Neuron (in vitro differentiated cells): ENCODE measurements around the gene TTC33.

Source experiments
- H2AFZ ChIP-seq: one replicate; pipeline ENCODE4 v1.6.1; 2013; ENCODE audit warnings: low read depth, mild to moderate bottlenecking, inconsistent platforms, low read length, moderate library complexity
- H3K27me3 ChIP-seq: one replicate; pipeline ENCODE4 v1.6.1; 2013; ENCODE audit warnings: low read length; ENCODE audit not compliant: insufficient read depth
- H3K36me3 ChIP-seq: one replicate; pipeline ENCODE4 v1.6.1; 2013; ENCODE audit warnings: low read length; ENCODE audit not compliant: insufficient read depth
- H3K4me1 ChIP-seq: one replicate; pipeline ENCODE4 v1.6.1; 2013; ENCODE audit warnings: low read length; ENCODE audit not compliant: insufficient read depth
- H3K4me3 ChIP-seq: 2 replicates; pipeline ENCODE4 v1.5.1; 2013; ENCODE audit warnings: mild to moderate bottlenecking, low read length, moderate library complexity
- H3K9me3 ChIP-seq: one replicate; pipeline ENCODE4 v1.6.1; 2013; ENCODE audit warnings: low read length

TTC33 gene

DNA sequence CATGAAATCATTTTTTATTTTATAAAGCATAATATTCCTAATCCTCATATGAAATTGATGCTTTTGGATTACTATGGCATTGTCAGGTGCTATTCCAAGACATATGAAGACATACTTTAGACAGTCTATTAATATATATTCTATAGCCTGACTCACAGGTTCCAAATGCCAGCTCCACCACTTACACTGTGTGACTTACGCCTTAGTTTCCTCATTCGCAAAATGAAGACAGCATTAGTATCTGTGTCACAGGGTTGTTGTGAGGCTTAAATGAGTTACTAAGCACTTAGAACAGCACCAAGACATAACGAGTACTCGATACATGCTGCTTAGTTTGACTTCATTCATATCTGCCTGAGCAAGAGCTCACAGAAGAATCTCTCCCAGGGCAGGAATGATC, 208.2 kb downstream of the TTC33 start:
- H3K4me1 ChIP-seq: no peaks in the 10 kb centered on the region
- H3K9me3 ChIP-seq: no peaks in the 10 kb centered on the region
- H3K4me3 ChIP-seq: no peak overlapping the region

DNA sequence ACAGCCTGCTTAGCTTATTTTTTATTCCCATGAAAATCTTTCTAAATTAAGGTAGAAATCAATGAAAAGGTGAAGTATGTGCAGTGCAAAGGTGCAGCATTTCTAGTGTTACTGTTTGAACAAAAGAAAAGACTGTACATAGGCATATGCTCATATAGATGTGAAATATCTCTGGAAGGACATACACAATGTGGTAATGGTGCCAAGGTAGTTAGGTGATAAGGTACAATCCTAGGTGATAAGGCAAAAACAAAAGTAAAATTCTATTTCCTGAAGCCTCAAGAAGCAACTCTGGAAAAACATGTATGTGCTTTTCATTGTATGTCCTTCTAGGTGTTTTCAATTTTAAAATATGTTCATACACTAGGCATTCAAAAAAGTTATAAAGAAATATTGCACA, 215.5 kb downstream of the TTC33 start:
- H3K27me3 ChIP-seq: no peaks in the 10 kb centered on the region
- no peaks in the 10 kb centered on the region for H3K4me1 ChIP-seq
- no peaks in the 10 kb centered on the region for H3K9me3 ChIP-seq
- no peak overlapping the region for H3K4me3 ChIP-seq
- no peaks in the 10 kb centered on the region for H3K36me3 ChIP-seq
- no peak overlapping the region for H2AFZ ChIP-seq

More for the DNA sequence above, 208.2 kb downstream of the TTC33 start:
- Histone ChIP-seq H3K36me3 (no peaks in the 10 kb centered on the region), H3K27me3 (no peaks in the 10 kb centered on the region), H2AFZ (no peak overlapping the region)

DNA sequence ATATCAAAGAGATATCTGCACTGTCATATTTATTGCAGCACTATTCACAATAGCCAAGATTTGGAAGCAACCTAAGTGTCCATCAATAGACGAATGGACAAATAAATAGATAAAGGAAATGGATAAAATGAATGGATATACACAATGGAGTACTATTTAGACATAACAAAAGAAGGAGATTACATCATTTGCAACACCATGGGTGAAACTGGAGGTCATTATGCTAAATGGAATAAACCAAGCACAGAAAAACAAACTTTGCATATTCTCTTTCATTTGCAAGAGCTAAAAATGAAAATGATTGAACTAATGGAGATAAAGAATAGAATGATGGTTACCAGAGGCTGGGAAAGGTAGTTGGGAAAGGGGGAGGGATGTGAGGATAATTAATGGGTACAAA, 231.1 kb downstream of the TTC33 start:
- H3K9me3 ChIP-seq: no peaks in the 10 kb centered on the region
- H2AFZ ChIP-seq: no peak overlapping the region
- H3K27me3 ChIP-seq: no peaks in the 10 kb centered on the region
- H3K4me3 ChIP-seq: no peak overlapping the region
- no peaks in the 10 kb centered on the region for H3K36me3 ChIP-seq
- H3K4me1 ChIP-seq: no peaks in the 10 kb centered on the region

DNA sequence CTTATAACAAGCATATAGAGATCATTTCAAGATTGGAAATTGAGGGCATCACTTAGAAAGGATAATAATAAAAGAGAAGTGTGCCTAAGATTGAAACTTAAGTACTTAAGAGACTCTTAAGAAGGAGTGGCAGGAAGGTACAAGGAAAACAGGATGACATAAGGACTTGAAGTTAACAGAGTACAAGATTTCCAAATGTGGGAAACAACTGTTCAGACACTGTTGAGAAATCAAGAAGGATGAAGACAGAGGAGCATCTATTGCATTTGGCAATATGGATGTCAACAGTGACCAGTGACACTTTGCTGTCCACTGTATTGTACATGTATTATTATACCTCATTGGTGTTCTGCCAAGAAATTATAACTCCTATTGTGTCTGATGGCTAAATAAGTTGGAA, 233.8 kb downstream of the TTC33 start:
- Histone ChIP-seq H3K4me3 (no peak overlapping the region), H3K36me3 (no peaks in the 10 kb centered on the region), H3K4me1 (no peaks in the 10 kb centered on the region), H3K9me3 (no peaks in the 10 kb centered on the region), H2AFZ (no peak overlapping the region), H3K27me3 (no peaks in the 10 kb centered on the region)

DNA sequence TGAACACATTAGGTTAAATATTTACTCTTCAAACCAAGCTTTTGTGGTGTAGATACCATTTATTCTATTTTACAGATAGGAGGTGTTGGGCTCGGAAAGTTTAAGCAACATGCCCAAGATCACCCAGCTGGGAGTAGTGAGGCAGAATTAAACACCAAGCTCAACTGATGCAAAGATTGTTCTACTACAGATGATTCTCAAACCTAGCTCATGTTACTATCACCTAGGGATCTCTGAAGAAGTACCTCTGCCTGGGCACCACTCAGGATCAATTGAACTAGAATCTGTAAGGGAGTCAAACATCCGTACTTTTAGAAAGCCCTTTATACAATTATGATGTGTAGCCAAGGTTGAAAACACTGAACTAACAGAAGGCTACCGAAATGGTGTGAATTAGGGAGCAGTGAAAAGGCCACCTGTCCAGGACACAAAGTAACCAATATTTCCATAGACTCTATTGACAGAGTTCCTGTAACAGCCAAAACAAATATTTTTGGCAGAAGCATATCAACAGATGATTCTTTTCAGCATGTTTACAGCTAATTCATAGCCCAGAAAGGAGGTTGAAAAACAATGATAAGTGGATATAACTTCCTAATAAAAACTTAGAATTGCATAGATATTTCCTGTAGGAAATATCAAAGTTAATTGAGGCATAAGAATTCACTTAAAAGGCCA, 234.5 kb downstream of the TTC33 start:
- no peak overlapping the region for H2AFZ ChIP-seq
- H3K4me3 ChIP-seq: no peak overlapping the region
- no peaks in the 10 kb centered on the region for H3K4me1 ChIP-seq
- H3K27me3 ChIP-seq: no peaks in the 10 kb centered on the region
- no peaks in the 10 kb centered on the region for H3K9me3 ChIP-seq
- no peaks in the 10 kb centered on the region for H3K36me3 ChIP-seq

DNA sequence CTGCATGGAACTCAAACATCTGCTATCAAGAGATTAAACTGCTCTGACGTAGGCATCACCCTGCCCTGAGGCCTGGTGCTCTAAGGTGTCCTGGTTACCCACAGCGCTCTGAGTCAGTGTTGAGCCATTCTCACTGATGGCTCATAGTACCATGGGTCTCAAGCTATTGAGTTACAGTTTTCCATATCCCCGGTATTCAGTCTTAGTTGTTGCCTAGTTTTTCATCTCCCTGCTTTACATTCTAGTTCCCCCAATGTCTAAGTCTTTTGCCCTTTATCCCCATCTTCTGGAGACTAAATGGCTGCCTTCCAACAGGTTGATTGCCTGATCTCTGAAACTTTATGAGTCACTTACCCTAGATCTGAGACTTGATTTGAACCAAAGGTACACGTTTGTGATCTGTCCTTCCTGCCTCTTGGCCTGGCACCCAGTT, 237.3 kb downstream of the TTC33 start:
- Histone ChIP-seq H3K9me3 (no peaks in the 10 kb centered on the region), H3K27me3 (no peaks in the 10 kb centered on the region), H3K36me3 (no peaks in the 10 kb centered on the region), H2AFZ (no peak overlapping the region), H3K4me3 (no peak overlapping the region), H3K4me1 (no peaks in the 10 kb centered on the region)

DNA sequence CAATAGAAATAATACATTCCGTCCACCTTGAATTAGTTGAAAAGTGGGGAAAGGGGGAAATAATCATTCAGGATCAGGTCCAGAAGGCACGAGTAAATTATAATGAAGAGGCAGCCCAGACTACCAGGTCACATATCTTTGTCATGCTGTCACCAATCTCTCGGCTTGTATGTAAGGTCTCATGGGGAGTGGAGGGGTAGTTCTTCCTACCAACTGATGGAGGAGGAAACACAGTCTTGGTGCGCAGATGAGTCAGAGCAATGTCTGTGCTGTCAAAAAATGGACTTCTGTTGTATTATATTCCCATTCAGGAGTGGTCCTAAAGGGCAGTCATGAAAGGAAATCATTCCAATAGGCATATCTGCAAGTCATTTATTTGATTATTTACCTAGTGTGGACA, 240.3 kb downstream of the TTC33 start:
- H2AFZ ChIP-seq: no peak overlapping the region
- H3K36me3 ChIP-seq: no peaks in the 10 kb centered on the region
- H3K4me3 ChIP-seq: no peak overlapping the region
- H3K9me3 ChIP-seq: no peaks in the 10 kb centered on the region
- H3K4me1 ChIP-seq: no peaks in the 10 kb centered on the region
- no peaks in the 10 kb centered on the region for H3K27me3 ChIP-seq

DNA sequence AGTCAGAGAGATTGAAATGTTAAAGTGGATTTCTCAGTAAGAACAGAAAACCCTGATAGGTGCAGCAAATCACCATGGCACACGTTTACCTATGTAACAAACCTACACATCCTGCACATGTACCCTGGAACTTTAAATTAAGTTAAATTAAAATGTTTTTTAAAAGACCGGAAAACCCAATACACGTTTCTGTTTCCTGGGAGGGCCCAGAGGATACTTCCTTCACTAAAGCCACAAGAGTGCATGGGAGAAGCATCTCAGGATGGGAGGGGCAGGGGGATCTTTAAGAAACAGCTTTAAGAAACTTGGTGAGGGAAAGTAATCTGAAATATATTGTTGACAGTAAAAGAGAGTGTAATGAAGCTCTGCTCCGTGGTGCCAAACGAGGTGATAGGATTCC, 240.8 kb downstream of the TTC33 start:
- Histone ChIP-seq H3K4me3 (no peak overlapping the region), H3K36me3 (no peaks in the 10 kb centered on the region), H3K9me3 (no peaks in the 10 kb centered on the region), H3K27me3 (no peaks in the 10 kb centered on the region), H3K4me1 (no peaks in the 10 kb centered on the region), H2AFZ (no peak overlapping the region)

DNA sequence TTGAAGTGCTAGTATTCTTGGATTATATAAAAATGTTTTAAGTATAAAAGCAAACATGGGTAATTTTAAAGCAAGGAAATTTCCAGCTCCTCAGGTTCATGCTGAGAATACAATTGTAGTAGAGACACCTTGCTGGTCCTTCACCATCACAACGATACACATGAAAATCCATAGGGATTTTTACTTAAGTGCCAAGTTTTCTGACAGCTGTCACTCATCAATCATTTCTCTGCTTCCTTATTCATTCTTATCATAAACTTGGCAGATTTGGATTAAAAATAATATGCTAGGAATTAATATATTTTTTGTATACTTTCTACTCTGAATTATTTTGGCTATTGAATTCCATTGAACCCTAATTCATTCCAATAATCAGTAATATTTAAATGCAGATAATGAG, 244.0 kb downstream of the TTC33 start:
- Histone ChIP-seq H3K4me1 (no peaks in the 10 kb centered on the region), H3K27me3 (no peaks in the 10 kb centered on the region), H3K36me3 (no peaks in the 10 kb centered on the region), H3K9me3 (no peaks in the 10 kb centered on the region), H3K4me3 (no peak overlapping the region), H2AFZ (no peak overlapping the region)

DNA sequence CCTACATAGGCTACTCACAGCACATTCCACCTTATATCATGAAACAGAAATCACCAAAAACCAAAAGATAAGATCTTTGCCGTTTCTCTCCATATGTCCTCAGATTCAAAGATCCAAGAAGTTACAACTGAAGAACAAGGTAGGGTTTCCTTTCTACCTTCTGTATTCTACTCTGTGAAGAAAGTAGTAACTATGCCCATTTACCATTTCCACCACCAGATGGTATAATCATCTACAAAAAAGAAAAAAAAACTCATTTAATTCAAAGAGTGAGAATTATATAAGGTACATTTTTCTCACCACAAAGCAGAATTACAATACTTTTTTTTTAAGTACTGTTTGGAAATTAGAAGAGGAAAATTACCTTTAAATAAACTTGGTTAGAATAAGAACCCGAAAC, 248.7 kb downstream of the TTC33 start:
- H2AFZ ChIP-seq: no peak overlapping the region
- no peaks in the 10 kb centered on the region for H3K4me1 ChIP-seq
- no peaks in the 10 kb centered on the region for H3K9me3 ChIP-seq
- H3K36me3 ChIP-seq: no peaks in the 10 kb centered on the region
- no peak overlapping the region for H3K4me3 ChIP-seq
- no peaks in the 10 kb centered on the region for H3K27me3 ChIP-seq

DNA sequence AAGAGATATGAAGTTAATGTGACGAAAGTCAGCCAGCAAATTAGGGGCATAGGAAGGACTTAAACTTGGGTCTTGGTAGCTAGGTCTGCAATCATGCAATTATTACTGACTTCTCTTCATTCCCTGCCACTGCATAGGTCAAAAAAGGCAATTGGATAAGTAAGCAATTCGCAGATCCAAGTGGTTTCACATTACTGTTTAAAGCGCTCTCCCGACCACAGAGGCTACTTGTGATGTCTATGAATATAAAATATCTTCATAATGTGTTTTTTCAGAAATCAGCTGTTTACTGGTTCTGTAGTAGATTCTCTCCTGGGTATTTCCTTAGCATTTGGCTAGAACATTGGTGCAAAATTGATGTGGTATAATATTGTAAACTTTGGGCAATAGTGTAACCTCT, 250.7 kb downstream of the TTC33 start:
- Histone ChIP-seq H2AFZ (no peak overlapping the region), H3K4me1 (no peaks in the 10 kb centered on the region), H3K9me3 (no peaks in the 10 kb centered on the region), H3K27me3 (no peaks in the 10 kb centered on the region), H3K4me3 (no peak overlapping the region), H3K36me3 (no peaks in the 10 kb centered on the region)

DNA sequence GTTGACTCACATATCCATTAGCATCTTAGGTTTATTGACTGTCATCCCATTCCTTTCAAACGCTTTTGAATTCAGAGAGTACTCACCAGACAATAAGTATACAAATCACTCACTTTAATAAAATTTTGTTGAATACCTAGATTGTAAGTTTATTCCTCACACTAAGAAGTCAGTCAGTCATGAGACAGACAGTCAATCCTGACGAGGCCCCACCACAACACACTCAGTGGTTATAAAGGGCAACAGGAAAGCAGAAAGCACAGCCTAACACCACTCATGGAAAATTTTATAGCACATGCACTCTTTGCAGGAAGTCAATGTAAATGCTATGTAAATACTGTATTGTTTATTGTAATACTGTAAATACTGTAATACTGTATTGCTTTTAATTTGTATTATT, 252.3 kb downstream of the TTC33 start:
- Histone ChIP-seq H2AFZ (no peak overlapping the region), H3K27me3 (no peaks in the 10 kb centered on the region), H3K9me3 (no peaks in the 10 kb centered on the region), H3K4me1 (no peaks in the 10 kb centered on the region), H3K4me3 (no peak overlapping the region), H3K36me3 (no peaks in the 10 kb centered on the region)

DNA sequence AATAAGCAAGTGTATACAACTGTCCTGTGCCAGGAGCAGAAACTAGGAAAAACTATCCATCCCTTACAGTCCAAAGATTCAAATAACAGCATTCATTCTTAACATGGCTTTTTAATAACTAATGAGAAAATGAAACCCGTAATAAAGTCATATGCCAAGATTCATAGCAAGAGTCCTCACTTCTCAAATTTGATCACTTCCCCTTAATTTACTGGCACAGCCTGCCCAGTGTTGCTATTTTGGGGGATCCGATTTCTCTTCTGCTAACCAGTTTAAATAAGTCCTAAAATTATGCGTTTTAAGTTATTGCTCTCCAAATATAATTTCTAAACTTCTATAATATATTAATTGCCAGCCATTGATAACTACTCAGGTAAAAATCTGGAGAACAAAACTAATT, 253.0 kb downstream of the TTC33 start:
- H3K9me3 ChIP-seq: no peaks in the 10 kb centered on the region
- H3K27me3 ChIP-seq: no peaks in the 10 kb centered on the region
- no peaks in the 10 kb centered on the region for H3K4me1 ChIP-seq
- no peaks in the 10 kb centered on the region for H3K36me3 ChIP-seq
- H3K4me3 ChIP-seq: no peak overlapping the region
- H2AFZ ChIP-seq: no peak overlapping the region

DNA sequence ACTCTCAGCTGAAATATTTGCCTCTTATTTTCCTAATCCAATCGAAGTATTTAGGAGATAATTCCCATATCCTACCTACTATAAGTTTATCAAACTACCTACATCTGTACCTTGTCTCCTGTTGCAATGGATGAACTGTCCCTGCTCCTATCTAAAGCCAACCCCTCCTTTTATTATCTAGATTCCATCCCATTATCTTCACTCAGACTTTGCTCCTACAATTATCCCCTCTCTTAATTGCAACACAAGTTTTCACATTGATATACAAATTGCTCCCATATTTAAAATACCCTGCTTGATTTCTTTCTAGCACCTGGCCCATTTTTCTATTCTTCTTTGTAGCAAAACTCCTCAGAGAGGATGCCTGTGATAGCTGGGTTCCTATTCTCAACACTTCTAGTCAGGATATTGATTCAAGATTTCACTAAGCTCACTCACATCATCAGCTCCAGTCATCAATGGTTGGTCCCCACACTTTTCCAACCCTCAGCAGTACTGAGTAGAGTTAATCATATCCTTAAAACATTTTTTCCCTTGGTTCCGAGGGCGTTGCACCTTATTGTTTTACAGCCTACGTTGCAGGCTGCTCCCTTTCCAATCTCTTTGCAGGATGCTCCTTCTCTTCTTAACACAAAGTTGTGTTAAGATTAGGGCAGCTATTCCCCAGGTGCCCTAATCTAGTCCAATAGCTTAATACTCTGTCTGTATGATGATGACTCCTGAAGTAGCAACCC, 253.9 kb downstream of the TTC33 start:
- H3K36me3 ChIP-seq: no peaks in the 10 kb centered on the region
- H3K4me3 ChIP-seq: no peak overlapping the region
- H3K4me1 ChIP-seq: no peaks in the 10 kb centered on the region
- no peaks in the 10 kb centered on the region for H3K9me3 ChIP-seq
- no peak overlapping the region for H2AFZ ChIP-seq
- no peaks in the 10 kb centered on the region for H3K27me3 ChIP-seq
